ENCODE results near the gene KDM4B. TPM values are rescaled to one million over a fixed set of nuclear protein-coding genes. Genes with fewer than 3 reads are reported as not detected.
A peak's percentile ranks its signal among the peaks of the same experiment; 100 is the strongest.

Gene KDM4B
- total RNA-seq, 2 experiments from 2014 or later, result 55.9 to 60.8 TPM

- POLR2A ChIA-PET, result no interaction called here
- H3K4me1 Mint-ChIP-seq, result no peaks in the 10 kb centered on the region
- peak overlapping the region; percentile 25 for H3K27ac Mint-ChIP-seq
- no peak overlapping the region for H3K4me3 Mint-ChIP-seq
- no peaks in the 10 kb centered on the region for H3K27me3 Mint-ChIP-seq
- peaks cover 7% of the 10 kb centered on the region for H3K36me3 Mint-ChIP-seq
- DNase-seq (no peak), ATAC-seq (ENCODE audit: low read depth) (no peak)
- H3K9me3 Mint-ChIP-seq, result no peaks in the 10 kb centered on the region
These were observed 144.0 kb downstream of the KDM4B start for GRCh38 chr19:5112681-5113575.

DNA sequence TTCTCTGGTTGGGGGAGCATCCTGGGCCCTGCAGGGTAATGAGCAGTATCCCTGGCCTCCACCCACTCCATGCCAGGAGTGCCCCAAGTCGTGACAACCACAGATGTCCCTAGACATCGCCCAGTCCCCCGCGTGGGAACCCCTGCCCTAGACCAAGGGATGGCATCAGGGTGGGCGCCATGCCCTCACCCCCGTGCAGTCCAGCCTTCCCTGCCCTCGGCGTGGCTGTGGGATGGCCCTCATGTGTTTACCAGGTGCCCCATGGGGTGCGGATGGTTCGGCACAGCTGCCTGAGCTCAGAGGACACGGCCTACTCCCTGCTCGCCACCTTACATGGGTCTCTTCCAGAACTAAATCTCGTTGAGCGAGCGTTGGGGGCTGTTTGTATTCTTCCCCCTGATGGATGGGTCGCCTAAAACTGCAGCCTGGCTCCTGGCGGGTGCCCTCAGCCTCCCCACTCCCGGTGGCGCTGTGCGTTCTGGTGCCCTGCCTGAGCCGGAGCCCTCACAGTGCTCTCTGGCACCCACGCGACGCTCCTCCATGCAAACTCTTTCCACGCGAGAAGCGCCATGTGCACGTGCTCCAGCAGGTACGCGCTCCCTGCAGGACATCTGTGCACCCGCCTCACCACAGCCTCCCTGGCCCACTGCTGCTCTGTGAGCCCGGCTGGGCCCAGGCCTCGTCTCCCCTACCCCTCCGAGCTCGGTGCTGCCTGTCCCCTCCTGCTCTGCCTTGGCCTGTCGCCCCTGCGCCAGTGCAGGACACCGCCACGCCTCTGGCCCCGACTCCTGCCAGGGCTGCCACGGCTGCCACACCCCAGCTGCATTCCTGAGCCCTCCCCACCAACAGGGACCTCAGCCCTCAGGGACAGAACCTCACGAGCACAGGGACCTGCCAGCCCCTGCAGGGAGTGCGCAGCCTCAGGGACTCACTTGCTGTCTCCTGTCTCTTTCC, 145.0 kb downstream of the KDM4B start:
- DNase-seq (no peak), ATAC-seq (ENCODE audit: low read depth) (no peak)
- POLR2A ChIA-PET, result no interaction called here
- Mint-ChIP-seq H3K27me3 (no peaks in the 10 kb centered on the region), H3K4me3 (no peak overlapping the region), H3K9me3 (no peaks in the 10 kb centered on the region), H3K27ac (no peak overlapping the region), H3K36me3 (peaks cover 7% of the 10 kb centered on the region), H3K4me1 (no peaks in the 10 kb centered on the region)

GRCh38 chr19:5114727-5115126, 145.8 kb downstream of the KDM4B start:
- POLR2A ChIA-PET, result no interaction called here
- H3K27ac Mint-ChIP-seq, result no peak overlapping the region
- H3K9me3 Mint-ChIP-seq, result no peaks in the 10 kb centered on the region
- no peak for DNase-seq
- no peaks in the 10 kb centered on the region for H3K27me3 Mint-ChIP-seq
- H3K4me1 Mint-ChIP-seq, result no peaks in the 10 kb centered on the region
- no peak for ATAC-seq (ENCODE audit: low read depth)
- H3K4me3 Mint-ChIP-seq, result no peak overlapping the region
- H3K36me3 Mint-ChIP-seq, result peaks cover 12% of the 10 kb centered on the region

DNA sequence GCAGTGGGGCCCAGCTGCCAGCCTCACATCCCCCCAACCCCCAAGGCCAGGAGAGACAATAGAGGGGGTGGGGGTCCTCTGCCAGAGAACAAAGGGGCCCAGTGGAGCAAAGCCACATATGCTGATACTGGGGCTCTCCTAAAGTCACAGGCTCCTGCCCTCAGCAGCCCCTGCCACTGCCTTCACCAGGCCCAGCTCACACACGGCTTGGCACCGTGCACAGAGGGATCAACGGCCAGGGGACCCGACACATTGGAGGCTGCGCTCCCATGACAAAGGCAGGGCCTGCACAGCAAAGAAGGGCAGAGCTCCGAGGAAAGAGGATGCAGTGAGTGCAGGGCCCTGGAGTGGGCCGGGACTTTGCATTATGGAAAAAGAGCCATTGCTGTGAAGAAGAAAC, 146.4 kb downstream of the KDM4B start:
- POLR2A ChIA-PET, result no interaction called here
- Mint-ChIP-seq H3K27me3 (no peaks in the 10 kb centered on the region), H3K4me3 (no peak overlapping the region), H3K4me1 (no peaks in the 10 kb centered on the region), H3K9me3 (no peaks in the 10 kb centered on the region), H3K36me3 (peaks cover 12% of the 10 kb centered on the region), H3K27ac (no peak overlapping the region)
- no peak for DNase-seq
- ATAC-seq (ENCODE audit: low read depth), result no peak

GRCh38 chr19:5115771-5116202, 146.9 kb downstream of the KDM4B start:
- POLR2A ChIA-PET, result no interaction called here
- ATAC-seq (ENCODE audit: low read depth), result no peak
- Mint-ChIP-seq H3K27me3 (no peaks in the 10 kb centered on the region), H3K36me3 (peaks cover 12% of the 10 kb centered on the region), H3K9me3 (no peaks in the 10 kb centered on the region), H3K4me1 (no peaks in the 10 kb centered on the region), H3K27ac (no peak overlapping the region), H3K4me3 (no peak overlapping the region)
- DNase-seq, result no peak

DNA sequence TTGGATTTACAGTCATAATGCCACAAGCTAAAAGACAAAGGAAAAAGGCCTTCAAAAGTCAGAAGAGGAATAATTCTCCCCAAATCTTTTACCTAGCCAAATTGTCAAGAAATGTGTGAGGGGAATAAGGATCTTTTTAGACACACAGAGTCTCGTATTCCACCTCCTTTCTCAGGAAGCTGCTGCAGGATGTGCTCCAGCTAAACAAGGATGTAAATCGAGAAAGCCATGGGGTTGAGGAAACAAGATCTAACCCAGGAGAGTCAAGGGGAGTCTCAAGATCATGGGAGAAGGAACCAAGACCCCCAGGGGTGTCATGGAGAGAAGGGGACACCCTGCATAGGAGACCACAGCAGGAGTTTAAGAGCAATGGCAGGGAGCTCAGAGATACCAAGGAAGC, 147.4 kb downstream of the KDM4B start:
- POLR2A ChIA-PET, result no interaction called here
- H3K4me1 Mint-ChIP-seq, result peaks cover 4% of the 10 kb centered on the region
- DNase-seq (no peak), ATAC-seq (ENCODE audit: low read depth) (no peak)
- no peak overlapping the region for H3K27ac Mint-ChIP-seq
- no peak overlapping the region for H3K4me3 Mint-ChIP-seq
- peaks cover 12% of the 10 kb centered on the region for H3K36me3 Mint-ChIP-seq
- H3K27me3 Mint-ChIP-seq, result no peaks in the 10 kb centered on the region
- H3K9me3 Mint-ChIP-seq, result no peaks in the 10 kb centered on the region

GRCh38 chr19:5117421-5117820, 148.5 kb downstream of the KDM4B start:
- Mint-ChIP-seq H3K27me3 (no peaks in the 10 kb centered on the region), H3K4me3 (no peak overlapping the region), H3K27ac (no peak overlapping the region), H3K4me1 (peaks cover 13% of the 10 kb centered on the region), H3K9me3 (no peaks in the 10 kb centered on the region), H3K36me3 (peaks cover 20% of the 10 kb centered on the region)
- ATAC-seq (ENCODE audit: low read depth) (no peak), DNase-seq (no peak)
- POLR2A ChIA-PET, result no interaction called here

GRCh38 chr19:5118026-5118425, 149.1 kb downstream of the KDM4B start:
- ATAC-seq (ENCODE audit: low read depth), result no peak
- H3K9me3 Mint-ChIP-seq, result no peaks in the 10 kb centered on the region
- no peak overlapping the region for H3K27ac Mint-ChIP-seq
- peaks cover 13% of the 10 kb centered on the region for H3K4me1 Mint-ChIP-seq
- POLR2A ChIA-PET, result no interaction called here
- no peak for DNase-seq
- H3K27me3 Mint-ChIP-seq, result no peaks in the 10 kb centered on the region
- H3K4me3 Mint-ChIP-seq, result no peak overlapping the region
- peaks cover 21% of the 10 kb centered on the region for H3K36me3 Mint-ChIP-seq

GRCh38 chr19:5119297-5119998, 150.5 kb downstream of the KDM4B start:
- POLR2A ChIA-PET, result no interaction called here
- H3K36me3 Mint-ChIP-seq, result peaks cover 21% of the 10 kb centered on the region

GRCh38 chr19:5120321-5120720, 151.4 kb downstream of the KDM4B start:
- H3K27ac Mint-ChIP-seq, result no peak overlapping the region
- ATAC-seq (ENCODE audit: low read depth), result no peak
- H3K4me1 Mint-ChIP-seq, result peaks cover 15% of the 10 kb centered on the region
- POLR2A ChIA-PET, result no interaction called here
- no peak for DNase-seq
- H3K27me3 Mint-ChIP-seq, result no peaks in the 10 kb centered on the region
- peaks cover 21% of the 10 kb centered on the region for H3K36me3 Mint-ChIP-seq
- no peak overlapping the region for H3K4me3 Mint-ChIP-seq
- H3K9me3 Mint-ChIP-seq, result no peaks in the 10 kb centered on the region

More at GRCh38 chr19:5119297-5119998, 150.5 kb downstream of the KDM4B start:
- DNase-seq, result no peak
- no peak for ATAC-seq (ENCODE audit: low read depth)
- H3K4me3 Mint-ChIP-seq, result no peak overlapping the region
- H3K4me1 Mint-ChIP-seq, result peaks cover 15% of the 10 kb centered on the region
- H3K27me3 Mint-ChIP-seq, result no peaks in the 10 kb centered on the region
- H3K27ac Mint-ChIP-seq, result no peak overlapping the region
- H3K9me3 Mint-ChIP-seq, result no peaks in the 10 kb centered on the region

- H3K27ac Mint-ChIP-seq, result peak overlapping the region; percentile 56
- no peaks in the 10 kb centered on the region for H3K9me3 Mint-ChIP-seq
- no peak for ATAC-seq (ENCODE audit: low read depth)
- H3K4me1 Mint-ChIP-seq, result peaks cover 16% of the 10 kb centered on the region
- no peaks in the 10 kb centered on the region for H3K27me3 Mint-ChIP-seq
- POLR2A ChIA-PET, result no interaction called here
- no peak for DNase-seq
- peaks cover 17% of the 10 kb centered on the region for H3K36me3 Mint-ChIP-seq
- H3K4me3 Mint-ChIP-seq, result no peak overlapping the region
These were observed 151.9 kb downstream of the KDM4B start for GRCh38 chr19:5120833-5121232.

DNA sequence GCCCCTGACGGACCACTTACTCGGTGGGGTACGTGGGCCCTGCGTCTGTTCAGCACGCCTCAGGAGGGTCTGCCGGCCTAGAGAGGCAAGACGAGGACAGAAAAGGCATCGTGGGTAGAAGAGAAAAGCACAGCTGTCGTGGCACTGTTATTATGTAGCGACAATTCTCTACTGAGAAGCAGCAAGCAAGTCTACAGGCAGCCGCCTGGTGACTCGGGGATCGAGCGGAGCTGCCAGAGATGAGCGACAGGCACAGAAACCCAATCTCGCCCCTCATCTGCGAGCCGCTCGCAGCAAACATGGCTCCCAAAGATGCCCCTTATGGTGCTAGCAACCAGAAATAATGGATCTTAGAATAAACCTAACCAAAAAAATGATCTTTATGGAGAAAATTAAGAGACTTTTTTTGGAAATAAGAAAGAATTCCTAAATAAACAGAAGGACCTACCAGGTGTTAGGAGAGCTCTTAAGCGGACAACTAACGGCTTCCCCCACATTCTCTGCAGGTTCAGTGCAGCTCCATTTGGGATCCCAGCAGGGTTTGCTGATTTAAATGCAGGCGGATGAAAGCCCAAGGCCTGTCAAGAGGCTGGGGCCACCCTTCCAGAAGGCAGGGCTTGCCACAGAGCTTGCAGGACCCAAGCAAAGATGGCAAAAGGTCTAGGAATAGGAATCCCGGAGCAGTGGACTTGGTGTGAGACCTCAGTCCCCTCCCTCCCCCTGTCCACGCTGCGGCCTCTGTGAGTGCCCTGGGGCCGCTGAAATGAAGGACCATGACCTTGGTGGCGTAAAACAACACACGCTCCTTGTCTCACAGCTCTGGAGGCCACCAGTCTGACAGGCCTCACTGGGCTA, 152.6 kb downstream of the KDM4B start:
- Mint-ChIP-seq H3K9me3 (no peaks in the 10 kb centered on the region), H3K27ac (peak overlapping the region; percentile 80), H3K36me3 (peaks cover 14% of the 10 kb centered on the region), H3K4me1 (peaks cover 19% of the 10 kb centered on the region), H3K4me3 (peak overlapping the region; percentile 56), H3K27me3 (no peaks in the 10 kb centered on the region)
- POLR2A ChIA-PET, result interaction anchor here (0.7 kb wide), 1 partner anchor 10 kb away, joined by 4 read pairs; no protein-coding TSS in a partner anchor
- no peak for DNase-seq
- ATAC-seq (ENCODE audit: low read depth), result no peak

- DNase-seq (no peak), ATAC-seq (ENCODE audit: low read depth) (peak; percentile 62)
- POLR2A ChIA-PET, result no interaction called here
- H3K4me3 Mint-ChIP-seq, result peak overlapping the region; percentile 56
- peak overlapping the region; percentile 80 for H3K27ac Mint-ChIP-seq
- peaks cover 14% of the 10 kb centered on the region for H3K36me3 Mint-ChIP-seq
- no peaks in the 10 kb centered on the region for H3K9me3 Mint-ChIP-seq
- H3K27me3 Mint-ChIP-seq, result no peaks in the 10 kb centered on the region
- H3K4me1 Mint-ChIP-seq, result peaks cover 19% of the 10 kb centered on the region
These were observed 153.1 kb downstream of the KDM4B start for GRCh38 chr19:5122121-5122400.
